Stimulated activated CD4-positive, alpha-beta T cell treated with anti-CD3 and anti-CD28 coated beads, Interleukin-4, amount 100 ng/mL, for 48 hours (primary cell): Measurements from ENCODE around the gene DPH2.

Experiments
- DNase-seq, 2 donors: peaks; one replicate each; pipeline ENCODE4 v3.0.0-alpha.2; 2020; ENCODE audit warnings: low read depth in 2 of 2

DPH2 gene

DNA sequence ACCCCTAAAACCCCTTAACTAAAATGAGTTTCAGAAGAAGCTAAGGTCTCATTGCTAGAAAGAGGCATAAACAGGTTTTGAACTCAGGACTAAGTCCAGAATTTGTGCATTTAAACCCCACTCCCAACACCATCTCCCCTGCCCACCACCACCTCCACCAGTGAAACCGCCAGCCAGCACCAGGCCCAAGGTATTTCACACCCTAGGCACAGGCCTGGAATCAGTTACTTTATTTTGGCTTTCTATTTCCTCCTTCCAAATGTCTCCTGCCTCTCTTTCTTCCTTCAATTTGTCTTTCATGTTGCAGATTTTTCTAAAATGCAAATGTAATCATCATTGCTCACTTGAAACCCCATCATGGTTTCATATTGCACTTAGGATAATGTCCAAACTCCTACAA lies 24.9 kb upstream of the DPH2 start:
- DNase-seq, result no peak

DNA sequence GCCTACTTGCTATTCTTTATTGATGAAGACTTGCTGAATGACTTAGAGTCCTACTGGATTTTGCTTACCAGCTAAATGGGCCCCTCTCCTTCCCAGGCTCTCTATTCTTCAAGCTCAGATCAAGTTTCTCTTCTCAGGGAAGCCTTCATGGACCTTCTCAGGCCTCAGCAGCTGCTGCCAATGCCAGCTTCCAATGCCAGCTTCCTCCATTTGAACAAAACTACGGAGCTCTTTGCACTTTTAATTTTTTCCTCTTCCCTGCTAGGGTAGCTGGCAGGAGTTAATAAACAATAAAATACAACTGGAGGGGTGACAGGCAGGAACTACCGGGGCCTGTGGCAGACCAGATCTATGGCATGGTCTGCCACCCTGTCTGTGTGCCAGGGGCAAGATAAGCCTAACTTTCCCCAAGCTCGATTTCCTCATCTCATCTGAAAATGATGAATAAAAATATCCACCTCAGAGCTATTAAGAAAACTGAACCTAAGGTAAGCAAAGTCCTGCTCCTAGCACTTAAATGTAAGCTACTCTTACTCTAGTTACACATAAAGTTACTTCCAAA lies 24.1 kb upstream of the DPH2 start:
- DNase-seq, result no peak

DNA sequence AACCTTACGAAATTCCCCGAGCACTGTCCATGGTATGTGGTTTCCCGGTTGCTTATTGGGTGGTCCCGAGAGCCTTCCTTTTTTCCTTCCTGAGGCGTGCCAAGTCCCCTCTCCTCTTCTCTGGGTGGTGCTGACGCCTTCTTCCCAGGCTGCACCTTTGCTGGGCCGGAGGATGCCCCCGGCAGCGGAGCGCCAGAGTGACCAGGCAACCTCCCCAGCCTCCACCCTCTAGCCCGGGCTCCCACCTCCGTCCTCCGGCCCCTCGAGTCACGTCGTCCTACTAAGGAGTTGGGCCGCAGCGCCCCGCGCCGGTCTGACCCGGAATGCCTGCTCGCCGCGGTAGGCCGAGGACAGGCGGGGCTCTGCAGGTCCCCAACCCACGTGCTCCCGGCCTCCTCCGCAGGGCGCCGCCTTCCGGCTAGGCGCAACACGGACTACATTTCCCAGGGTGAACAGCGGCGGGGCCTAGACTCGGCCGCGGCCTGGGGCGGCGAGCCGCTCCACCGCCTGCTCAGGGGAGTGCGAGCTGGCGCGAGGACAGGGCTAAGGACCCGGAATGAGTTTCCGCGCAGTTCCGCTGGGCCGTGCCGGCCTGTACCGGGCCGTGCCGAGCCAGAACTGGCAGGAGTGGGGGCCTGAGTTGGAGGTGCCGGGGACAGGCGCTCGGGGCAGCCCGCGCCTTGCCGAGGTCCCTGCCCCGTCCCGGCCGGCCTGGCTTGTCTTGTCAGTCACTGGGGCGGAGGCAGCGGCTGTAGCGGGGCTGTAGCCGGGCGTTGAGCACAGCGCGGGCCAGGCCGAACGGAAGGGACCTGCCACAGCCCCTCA lies 23.4 kb upstream of the DPH2 start, which contains the start of gene IPO13:
Gene IPO13, plus strand, starts transcription at position 715 of the 825 bp plus-strand sequence. CDS start 651 bp downstream, outside the sequence.
- DNase-seq, result peak; percentile 90 to 95

DNA sequence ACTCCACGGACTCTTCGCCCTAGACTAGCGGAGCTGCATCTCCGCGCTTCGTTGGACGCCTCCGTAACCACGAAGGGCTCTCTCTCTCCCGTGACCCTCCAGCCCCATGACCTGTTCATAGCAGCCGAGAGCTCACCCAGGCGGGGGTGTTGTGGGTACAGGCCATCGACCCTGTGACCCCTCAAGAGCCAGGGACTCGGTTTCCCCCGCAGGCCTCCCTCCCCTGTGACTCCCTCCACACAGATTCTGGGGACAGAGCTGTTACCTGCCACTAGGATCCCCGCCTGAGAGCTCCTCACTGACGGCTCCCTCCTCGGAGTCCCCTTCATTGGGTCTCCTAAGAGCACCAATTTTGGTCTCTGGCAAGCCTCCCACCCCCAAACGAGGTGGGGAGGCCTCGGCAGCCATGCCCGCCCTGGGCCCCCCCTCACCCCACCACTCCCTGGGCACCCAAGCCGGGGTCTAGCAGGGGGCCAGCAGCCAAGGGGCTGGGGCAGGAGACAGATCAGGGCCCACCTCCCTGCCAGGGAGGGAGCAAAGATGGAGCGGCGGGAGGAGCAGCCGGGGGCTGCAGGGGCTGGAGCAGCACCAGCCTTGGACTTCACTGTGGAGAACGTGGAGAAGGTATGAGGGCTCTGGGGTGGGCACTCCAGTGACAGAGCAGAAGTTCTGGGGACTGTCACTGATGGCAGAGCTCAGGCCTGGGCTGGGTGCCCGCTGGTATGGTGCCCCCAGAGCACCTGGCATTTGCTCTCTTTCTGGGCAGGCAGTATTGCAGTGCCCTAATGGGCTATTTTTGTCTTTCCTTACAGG lies 22.5 kb upstream of the DPH2 start:
- DNase-seq, result no peak

DNA sequence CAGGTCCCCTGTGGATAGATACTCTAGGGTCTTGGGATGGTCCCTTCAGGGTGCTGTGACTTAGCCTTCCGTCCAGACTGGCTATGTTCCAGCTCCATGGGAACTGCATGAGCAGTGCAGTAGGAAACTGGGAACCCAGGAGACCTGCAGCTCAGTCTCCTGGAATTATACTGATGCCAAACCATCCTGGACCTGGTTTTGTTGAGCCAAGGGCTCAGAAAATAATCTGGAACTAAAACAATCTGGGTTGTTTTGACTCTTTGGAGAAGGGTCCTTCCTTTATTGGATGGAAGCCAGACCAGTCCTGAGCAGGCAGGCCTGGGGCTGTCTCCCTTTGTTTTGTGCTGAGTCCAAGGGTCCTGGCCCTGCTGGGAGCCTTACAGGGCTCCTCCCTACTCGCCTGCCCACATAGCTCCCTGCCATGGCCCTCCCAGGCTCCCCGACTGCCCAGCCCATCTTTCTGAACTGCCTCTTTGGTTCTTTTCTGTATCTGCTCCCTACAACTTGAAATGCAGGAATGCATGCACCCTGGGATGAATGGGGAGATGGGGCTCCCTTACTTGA lies 21.9 kb upstream of the DPH2 start:
- DNase-seq, result no peak

DNA sequence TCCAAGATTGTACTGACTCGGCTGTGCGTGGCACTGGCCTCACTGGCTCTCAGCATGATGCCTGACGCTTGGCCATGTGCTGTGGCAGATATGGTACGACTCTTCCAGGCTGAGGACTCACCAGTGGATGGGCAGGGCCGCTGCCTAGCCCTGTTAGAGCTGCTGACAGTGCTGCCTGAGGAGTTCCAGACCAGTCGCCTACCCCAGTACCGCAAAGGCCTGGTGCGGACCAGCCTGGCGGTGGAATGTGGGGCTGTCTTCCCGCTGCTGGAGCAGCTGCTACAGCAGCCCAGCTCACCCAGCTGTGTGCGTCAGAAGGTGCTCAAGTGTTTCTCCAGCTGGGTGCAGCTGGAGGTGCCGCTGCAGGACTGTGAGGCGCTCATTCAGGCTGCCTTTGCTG lies 20.1 kb upstream of the DPH2 start:
- no peak for DNase-seq

DNA sequence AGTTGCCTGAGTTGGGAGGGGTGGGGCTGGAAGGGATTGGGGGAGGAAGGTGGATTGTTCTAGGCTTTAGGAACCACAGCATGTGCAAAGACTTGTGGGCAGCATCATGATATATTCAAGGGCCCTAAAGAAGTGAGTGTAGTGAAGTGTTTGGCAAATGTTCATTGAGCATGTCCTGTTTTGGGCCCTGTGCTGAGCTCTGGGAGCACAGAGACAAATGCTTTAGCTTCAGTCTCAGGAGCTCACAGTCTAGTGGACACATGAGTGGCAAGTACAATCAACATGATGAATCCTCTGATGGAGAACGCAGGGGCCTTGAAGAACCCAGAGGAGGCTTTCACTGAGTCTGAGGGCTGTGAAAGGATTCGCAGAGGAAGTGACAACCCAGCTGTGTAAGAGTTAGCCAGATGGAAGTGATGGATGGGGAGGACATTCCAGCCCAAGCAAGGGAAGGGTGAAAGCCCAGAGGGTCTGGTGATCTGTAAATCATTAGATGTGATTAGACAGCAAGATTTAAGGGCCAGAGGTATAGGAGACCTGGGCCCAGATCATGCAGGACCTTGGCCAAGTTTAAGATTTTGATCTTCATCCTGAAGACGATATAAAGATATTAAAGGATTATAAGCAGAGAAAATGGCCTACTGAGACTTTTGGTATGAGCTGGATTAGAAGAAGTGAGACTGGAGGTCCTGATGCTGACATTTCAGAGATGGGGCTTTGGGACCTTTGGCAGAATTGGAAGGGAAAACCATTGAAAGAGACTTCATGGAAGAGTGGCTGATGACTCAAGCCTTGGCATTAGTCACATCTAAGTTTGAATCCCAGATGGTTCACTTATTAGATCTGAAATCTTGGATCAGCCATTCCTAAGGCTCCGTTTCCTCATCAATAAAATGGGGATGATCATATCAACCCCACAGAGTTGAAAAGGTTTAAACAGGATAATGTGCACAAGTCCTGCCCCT lies 18.5 kb upstream of the DPH2 start:
- no peak for DNase-seq

DNA sequence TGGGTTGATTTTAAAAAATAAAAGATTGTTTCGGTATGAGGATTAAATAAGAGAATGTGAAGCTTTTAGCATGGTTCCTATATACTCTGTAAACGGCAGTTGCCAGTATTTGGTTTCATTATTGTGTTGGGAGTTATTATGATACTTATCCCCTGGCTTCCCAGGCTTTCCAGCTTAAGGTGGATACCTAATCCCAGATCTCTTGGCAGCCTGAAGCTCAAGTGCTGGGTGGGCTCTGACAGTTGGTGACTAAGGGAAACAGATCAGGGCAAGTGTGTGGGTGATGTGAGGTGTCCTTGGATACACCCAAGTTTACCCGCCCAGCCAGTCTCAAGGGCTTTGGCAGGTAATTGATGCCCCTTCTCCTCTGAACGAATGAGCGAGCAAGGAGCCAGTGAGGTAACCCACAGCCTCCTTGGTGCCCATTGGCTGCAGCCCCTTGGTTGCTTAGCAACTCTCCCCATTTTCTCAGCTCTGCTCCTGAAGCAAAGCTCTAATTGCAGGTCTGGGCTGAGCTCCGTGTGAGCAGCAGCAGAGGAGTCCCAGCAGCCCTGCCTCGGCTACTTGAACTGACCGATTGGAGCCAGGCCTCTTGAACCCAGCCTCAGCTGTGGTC lies 17.0 kb upstream of the DPH2 start:
- no peak for DNase-seq

DNA sequence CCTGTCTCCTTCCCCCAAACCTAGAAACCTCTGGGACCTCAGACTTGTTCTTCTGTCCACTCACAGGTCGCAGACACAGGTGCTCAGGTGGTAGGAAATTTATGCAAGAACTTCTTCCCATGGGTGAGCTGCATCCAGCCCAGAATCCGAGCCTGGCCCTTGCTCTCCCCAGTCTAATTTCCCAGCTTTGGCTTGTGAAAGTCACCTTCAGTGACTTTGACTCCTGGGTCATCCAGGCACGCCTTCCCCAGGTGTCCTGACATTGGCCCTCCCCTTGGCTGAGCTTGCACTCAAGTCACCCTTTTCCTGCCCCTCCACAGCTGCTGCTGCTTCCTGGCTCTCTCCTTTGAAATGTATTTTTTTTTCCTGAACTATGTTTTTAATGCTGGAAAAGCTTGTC lies 16.4 kb upstream of the DPH2 start:
- DNase-seq, result no peak

DNA sequence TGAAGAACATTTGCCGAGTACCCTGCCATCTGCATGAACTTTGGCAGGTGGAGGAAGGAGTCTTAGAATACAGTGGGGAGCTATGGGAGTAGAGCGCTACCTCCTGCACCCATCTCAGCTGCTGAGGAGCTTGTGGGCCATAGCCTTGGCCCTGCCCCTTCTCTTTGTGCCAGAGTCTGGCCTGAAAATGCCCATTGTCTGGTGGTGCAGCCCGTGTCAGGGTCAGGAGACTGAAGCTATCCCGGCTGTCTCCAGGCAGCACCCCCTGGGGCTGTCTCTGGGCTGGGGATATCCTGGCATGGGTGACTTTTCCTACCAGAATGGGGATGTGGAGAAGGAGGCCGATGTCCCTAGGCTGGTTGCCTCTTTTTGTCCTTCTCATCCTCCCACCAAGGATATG lies 15.8 kb upstream of the DPH2 start:
- DNase-seq, result no peak

DNA sequence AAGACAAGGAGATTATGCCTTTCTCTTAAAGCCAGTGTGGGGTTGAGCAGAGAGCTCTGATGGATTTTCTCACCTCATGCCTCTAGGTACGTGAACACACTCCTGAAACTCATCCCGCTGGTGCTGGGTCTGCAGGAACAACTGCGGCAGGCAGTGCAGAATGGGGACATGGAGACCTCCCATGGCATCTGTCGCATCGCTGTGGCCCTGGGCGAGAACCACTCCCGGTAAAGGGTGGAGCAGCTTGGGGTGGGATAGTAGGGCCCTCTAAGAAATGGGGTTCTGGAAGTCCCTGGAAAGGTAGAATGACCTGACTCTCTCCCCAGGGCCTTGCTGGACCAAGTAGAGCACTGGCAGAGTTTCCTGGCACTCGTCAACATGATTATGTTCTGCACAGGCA lies 13.6 kb upstream of the DPH2 start:
- DNase-seq, result no peak

DNA sequence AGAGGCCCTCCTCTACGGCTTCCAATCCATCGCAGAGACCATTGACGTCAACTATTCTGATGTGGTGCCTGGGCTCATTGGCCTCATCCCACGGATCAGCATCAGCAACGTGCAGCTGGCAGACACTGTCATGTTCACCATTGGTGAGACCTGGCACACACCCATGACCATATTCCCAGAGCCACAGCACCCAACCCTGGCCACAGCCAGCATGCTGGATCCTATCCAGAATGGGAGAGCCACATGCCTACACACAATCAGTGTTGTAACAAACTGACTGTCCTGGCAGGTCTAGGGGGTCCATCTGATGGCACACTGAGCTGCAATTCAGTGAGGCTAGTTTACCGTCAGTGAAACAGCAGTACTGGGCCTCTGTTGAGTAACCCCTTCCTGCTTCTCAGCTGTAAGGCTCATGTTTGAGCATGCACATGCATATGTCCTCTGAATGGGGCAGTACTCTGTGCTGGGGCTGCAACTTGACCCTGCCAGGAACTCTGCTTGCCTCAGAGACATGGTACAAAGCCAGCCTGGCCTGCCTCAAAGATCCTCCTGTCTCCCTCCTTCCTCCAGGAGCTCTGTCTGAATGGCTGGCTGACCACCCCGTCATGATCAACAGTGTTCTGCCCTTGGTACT lies 12.3 kb upstream of the DPH2 start:
- DNase-seq, result no peak

DNA sequence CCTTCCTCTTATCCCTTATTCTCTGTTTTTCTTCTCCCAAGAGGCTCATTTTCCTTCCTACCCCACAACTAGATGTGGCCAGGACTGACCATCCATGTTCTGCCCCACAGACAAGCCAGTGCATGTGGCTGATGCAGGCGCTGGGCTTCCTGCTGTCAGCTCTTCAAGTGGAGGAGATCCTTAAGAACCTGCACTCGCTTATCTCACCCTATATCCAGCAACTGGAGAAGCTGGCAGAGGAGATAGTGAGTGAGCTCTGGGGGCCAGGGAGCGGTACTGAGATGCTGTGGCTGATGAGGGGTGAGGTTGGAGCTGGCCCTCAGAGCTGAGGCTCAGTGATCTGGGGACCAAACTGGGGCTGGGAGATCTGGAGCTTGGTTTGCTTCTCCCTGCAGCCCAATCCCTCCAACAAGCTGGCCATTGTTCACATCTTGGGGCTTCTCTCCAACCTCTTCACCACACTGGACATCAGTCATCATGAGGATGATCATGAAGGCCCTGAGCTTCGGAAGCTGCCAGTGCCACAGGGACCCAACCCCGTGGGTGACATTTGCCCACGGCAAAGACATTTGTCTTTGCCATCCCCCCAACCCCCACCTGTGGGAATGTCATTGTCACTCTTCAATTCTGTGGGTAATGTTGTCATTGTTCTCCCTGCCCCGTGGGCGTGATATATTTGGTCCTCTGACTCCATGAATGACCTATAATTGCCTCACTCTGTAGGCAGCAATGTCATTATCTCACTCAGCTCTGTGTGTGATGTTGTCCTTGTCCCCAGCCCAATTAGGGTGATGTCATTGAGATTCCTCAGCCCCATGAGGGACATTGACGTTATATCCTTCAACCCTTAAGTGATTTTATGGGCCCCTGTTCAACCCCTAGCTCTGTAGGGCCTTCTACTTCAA lies 11.2 kb upstream of the DPH2 start:
- no peak for DNase-seq

DNA sequence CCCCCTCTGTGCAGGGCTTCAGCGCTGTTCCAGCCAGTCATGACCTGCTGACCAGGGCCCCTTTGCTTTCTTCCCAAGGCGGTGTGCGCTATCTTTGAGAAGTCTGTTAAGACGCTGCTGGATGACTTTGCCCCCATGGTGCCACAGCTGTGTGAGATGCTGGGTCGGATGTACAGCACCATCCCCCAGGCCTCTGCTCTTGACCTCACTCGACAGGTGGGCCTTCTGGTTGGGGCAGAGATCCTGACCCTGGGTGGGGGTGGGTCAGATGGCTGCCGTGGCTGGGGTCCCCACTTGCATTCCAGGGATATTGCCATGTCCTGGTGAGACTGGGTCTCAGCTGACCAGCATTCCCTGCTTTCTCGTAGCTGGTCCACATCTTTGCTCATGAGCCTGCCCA lies 9.0 kb upstream of the DPH2 start:
- DNase-seq, result no peak

DNA sequence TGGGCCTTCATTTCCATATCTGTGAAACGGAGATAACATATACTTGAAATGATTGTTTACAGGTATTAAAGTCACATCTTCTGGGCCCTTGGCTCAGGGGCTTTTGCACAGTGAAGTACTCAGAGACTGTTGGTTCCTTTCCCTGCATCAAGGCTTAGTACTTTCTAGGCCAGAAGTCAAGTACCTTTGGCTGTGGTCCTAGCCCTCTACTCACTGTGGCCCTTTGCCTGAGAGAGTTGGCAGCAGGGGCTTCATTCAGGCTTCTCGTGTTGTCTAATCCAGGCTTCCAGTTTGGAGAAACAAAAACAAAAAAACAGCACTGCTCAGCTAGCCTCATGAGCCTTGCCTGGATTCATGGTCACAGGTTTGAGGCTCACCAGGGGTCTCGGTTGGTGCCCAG lies 8.1 kb upstream of the DPH2 start:
- DNase-seq, result no peak

DNA sequence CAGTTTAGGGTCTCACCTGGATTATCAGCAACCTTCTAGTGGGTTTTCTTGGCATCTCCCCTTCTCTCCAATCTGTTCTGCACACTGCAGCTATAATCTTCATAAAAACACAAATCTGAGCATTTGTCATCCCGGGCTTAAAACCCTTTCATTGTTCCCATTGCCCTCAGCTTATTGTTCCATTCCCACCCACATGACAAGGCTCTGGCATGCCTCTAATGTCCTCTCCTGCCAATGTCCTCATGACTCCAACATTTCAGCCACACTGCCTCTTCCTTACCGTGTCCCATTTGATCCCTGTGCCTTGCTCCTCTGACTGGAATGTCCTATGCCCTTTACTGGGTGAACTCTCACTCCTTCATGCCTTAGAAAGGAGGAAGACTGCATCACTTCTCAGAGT lies 7.5 kb upstream of the DPH2 start:
- no peak for DNase-seq

DNA sequence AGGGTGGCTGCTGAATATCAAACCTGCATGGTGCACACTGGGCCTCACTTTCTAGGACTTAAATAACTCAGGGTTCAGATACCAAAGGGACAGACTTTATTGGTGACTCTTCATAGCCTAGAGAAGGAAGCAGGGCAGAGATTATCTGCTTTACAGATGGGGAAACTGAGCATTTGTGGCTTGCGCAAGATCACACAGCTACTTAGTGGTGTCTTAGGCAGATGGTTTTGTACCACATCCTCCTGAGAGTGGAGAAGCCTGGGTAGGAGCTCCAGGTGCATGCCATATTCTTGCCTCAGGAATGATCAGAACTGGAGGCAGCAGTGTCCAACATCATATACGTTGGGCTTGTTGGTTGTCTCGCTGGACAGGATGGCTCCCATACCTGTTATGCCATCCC lies 6.8 kb upstream of the DPH2 start:
- DNase-seq, result no peak

DNA sequence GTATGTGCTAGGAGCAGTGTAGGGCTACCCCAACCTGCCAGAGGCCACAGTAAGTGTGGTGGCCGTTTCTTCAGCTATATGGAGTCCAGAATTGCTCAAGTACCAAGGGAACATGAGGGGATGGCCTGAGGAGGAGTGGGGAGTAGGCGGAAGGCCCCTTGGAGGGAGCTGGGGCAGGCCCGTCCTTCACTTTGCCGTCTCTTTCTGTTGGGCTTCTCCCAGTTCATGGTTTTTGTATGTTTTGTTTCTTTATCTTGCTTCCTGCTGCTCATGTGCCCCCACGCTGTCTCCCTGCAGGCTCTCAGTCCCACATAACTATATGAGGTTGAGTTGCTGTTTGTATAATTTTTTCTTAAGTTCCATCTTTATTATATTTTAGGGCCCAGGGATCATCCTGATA lies 5.9 kb upstream of the DPH2 start:
- no peak for DNase-seq

DNA sequence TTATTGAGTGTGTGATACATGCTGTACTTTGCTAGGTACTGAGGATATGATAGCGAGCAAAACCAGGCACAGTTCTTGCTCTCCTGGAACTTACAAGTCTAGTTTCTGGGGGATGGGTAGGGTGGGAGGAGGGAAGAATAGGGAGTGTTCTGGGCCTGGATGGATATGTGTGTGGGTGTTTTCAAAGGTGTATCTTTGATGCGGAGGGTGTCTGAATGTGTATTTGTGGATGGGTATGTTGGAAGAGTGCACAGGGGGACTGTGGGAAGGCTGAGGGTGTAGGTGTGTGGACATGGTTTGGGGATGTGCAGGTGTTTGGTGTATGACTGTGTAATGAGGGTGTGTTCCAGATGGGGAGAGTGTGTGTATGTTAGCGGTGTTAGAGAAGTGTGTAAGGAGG lies 4.5 kb upstream of the DPH2 start:
- no peak for DNase-seq
